GM12878 (cell line): Measurements from ENCODE around the gene ZBED4. TPM values are rescaled to one million over a fixed set of nuclear protein-coding genes. Genes with fewer than 3 reads are reported as not detected.

Experiments
- ATAC-seq: fragments of 200-7000 bp; cut with Tn5 transposase; 3 replicates; pipeline ENCODE4 v1.9.1; 2020; ENCODE audit warnings: mild to moderate bottlenecking, moderate library complexity
- BruUV-seq: library from RNA; stranded (reverse); fragments of 400-500 nt; replicated peaks from 2 replicates; lab custom pipeline; 2021; lab: Mats Ljungman, UMichigan
- CTCF ChIA-PET: fragments of 300-600 bp; sonication (Branson Sonifier 250); formaldehyde crosslinking; extraction: SDS; loops from one replicate; lab custom pipeline; 2021; ENCODE audit warnings: inconsistent platforms; lab: Yijun Ruan, JAX
- POLR2A ChIA-PET: fragments of 350-600 bp; formaldehyde crosslinking; extraction: SDS; loops from one replicate; lab custom pipeline; 2021; ENCODE audit warnings: inconsistent platforms; lab: Charles Lee
- RAD21 ChIA-PET: fragments of 300-600 bp; sonication (Branson Sonifier 250); formaldehyde crosslinking; loops from one replicate; lab custom pipeline; 2023; ENCODE audit warnings: antibody characterized with exemption; ENCODE audit not compliant: unreplicated experiment; lab: Charles Lee
- SMC1A ChIA-PET: fragments of 300-600 bp; sonication (Branson Sonifier 250); formaldehyde crosslinking; loops from one replicate; lab custom pipeline; 2023; ENCODE audit not compliant: unreplicated experiment, uncharacterized antibody; lab: Charles Lee
- DNase-seq: peaks from one replicate; pipeline ENCODE4 v3.0.0-alpha.2; 2011; ENCODE audit warnings: low read depth, low spot score
- FAIRE-seq: peaks from 3 replicates; lab custom pipeline; 2011; peaks lifted over from hg19 to GRCh38; lab: Jason Lieb, UNC
- H2AFZ ChIP-seq: 2 replicates; pipeline ENCODE4 v1.6.0; 2011; ENCODE audit warnings: low read depth, low read length, control low read depth; ENCODE audit not compliant: control insufficient read depth
- H3K27ac ChIP-seq: 2 replicates; pipeline ENCODE4 v1.5.1; 2011; ENCODE audit warnings: control low read depth; ENCODE audit not compliant: control insufficient read depth, insufficient read depth
- H3K27me3 ChIP-seq, 2 experiments: replicated peaks in 1 of 2; 2 replicates each; pipeline versions ENCODE4 v1.6.0 to v1.6.1; 2011; ENCODE audit warnings: low read length in 1 of 2; ENCODE audit not compliant: control insufficient read depth in 2 of 2, insufficient read depth in 2 of 2
- H3K36me3 ChIP-seq, 2 experiments: 2 replicates each; pipeline ENCODE4 v1.5.1; 2011; ENCODE audit warnings: low read length in 1 of 2; ENCODE audit not compliant: control insufficient read depth in 2 of 2, insufficient read depth in 2 of 2
- H3K4me1 ChIP-seq: 2 replicates; pipeline ENCODE4 v1.6.1; 2011; ENCODE audit warnings: mild to moderate bottlenecking, low read length, moderate library complexity, mixed read lengths; ENCODE audit not compliant: control insufficient read depth, insufficient read depth
- H3K4me2 ChIP-seq: 2 replicates; pipeline ENCODE4 v1.6.0; 2011; ENCODE audit warnings: control low read depth; ENCODE audit not compliant: control insufficient read depth, insufficient read depth
- H3K4me3 ChIP-seq: fragments of 200-600 bp; sonication (generic); 2 replicates; pipeline ENCODE4 v1.5.1; 2016
- H3K79me2 ChIP-seq: 2 replicates; pipeline ENCODE4 v1.6.0; 2011; ENCODE audit warnings: low read length; ENCODE audit not compliant: control insufficient read depth, insufficient read depth
- H3K9ac ChIP-seq: 2 replicates; pipeline ENCODE4 v1.8.0; 2011; ENCODE audit warnings: low read length, control low read depth, mixed read lengths; ENCODE audit not compliant: control insufficient read depth, insufficient read depth
- H3K9me3 ChIP-seq: replicated peaks from 3 replicates; pipeline ENCODE4 v1.5.1; 2011; ENCODE audit warnings: mild to moderate bottlenecking, low read length; ENCODE audit not compliant: control insufficient read depth, insufficient read depth
- H4K20me1 ChIP-seq: 2 replicates; pipeline ENCODE4 v1.6.0; 2011; ENCODE audit not compliant: control insufficient read depth, insufficient read depth
- GABPA ChIP-seq: IDR thresholded peaks from 2 replicates; pipeline ENCODE4 v1.6.1; 2014; ENCODE audit warnings: antibody characterized with exemption, low read depth, mild to moderate bottlenecking, inconsistent platforms
- HDGF ChIP-seq: fragments of 450-650 bp; IDR thresholded peaks from 2 replicates; pipeline ENCODE4 v1.6.1; 2016; ENCODE audit warnings: antibody characterized with exemption
- TCF7 ChIP-seq: IDR thresholded peaks from 2 replicates; pipeline ENCODE4 v1.6.1; 2014; ENCODE audit warnings: antibody characterized with exemption, borderline replicate concordance
- ZBED1 ChIP-seq: IDR thresholded peaks from 2 replicates; pipeline ENCODE4 v1.6.1; 2016; ENCODE audit warnings: borderline replicate concordance
- ZBTB40 ChIP-seq: fragments of 450-650 bp; IDR thresholded peaks from 2 replicates; pipeline ENCODE4 v1.6.1; 2016; ENCODE audit warnings: mild to moderate bottlenecking, moderate library complexity, borderline replicate concordance
- WGBS: methylation state at CpG from one replicate; pipeline ENCODE4 v1.1.6; 2016; ENCODE audit warnings: low lambda C conversion rate; ENCODE audit not compliant: insufficient replicate concordance, insufficient coverage; ENCODE audit errors: missing lambda C conversion rate; 5-methylcytosine and 5-hydroxymethylcytosine counted together
- in situ Hi-C: fragments of 300-500 bp; cut with MboI; formaldehyde crosslinking; loops from 9 replicates; pipeline ENCODE4 v1.14.3; 2018; ENCODE audit warnings: mixed read lengths
- intact Hi-C: fragments of 100-400 bp; cut with micrococcal nuclease; formaldehyde crosslinking; loops from one replicate; pipeline ENCODE4 v1.14.2; 2022; ENCODE audit not compliant: unreplicated experiment
- polyA plus RNA-seq, 11 experiments: library from polyadenylated mRNA; depleted of rRNA in 4 of 11; unstranded in 6 of 11; stranded (reverse) in 5 of 11; fragments of >200 nt; fragmentation: Nextera tagmentation in 4 of 11; fragmentation: Illumina TruSeq in 1 of 11; extraction: Ambion mirVana in 4 of 11; extraction: Trizol in 1 of 11; gene quantifications; 1 replicate in 1 of 11; 2 replicates in 10 of 11; pipeline versions ENCODE4 v1.2.1 to v1.2.3, GENCODE V29; 2011 to 2016; ENCODE audit warnings: inconsistent platforms in 2 of 11, missing spikeins in 2 of 11, low read depth in 1 of 11
- total RNA-seq, 4 experiments: library from RNA; depleted of rRNA in 3 of 4; stranded (reverse); fragments of >200 nt in 3 of 4; fragmentation: Illumina TruSeq in 1 of 4; extraction: Trizol in 1 of 4; gene quantifications; 2 replicates each; pipeline versions ENCODE4 v1.2.1 to v1.2.3, GENCODE V29; 2013 to 2021
- TF ChIP-seq, protein P1 (sequence below): fragments of 450-650 bp; formaldehyde crosslinking; IDR thresholded peaks from 2 replicates; pipeline ENCODE4 v1.4.0; 2020; ENCODE audit warnings: mild to moderate bottlenecking, moderate library complexity

The ZBED4 gene
- total and polyA plus RNA-seq, 10 of the 15 experiments (the other 5 are each of a cell fraction or from before 2014, with no cell fraction given) = 2.3 to 21.6 (median 12.8) TPM

DNA sequence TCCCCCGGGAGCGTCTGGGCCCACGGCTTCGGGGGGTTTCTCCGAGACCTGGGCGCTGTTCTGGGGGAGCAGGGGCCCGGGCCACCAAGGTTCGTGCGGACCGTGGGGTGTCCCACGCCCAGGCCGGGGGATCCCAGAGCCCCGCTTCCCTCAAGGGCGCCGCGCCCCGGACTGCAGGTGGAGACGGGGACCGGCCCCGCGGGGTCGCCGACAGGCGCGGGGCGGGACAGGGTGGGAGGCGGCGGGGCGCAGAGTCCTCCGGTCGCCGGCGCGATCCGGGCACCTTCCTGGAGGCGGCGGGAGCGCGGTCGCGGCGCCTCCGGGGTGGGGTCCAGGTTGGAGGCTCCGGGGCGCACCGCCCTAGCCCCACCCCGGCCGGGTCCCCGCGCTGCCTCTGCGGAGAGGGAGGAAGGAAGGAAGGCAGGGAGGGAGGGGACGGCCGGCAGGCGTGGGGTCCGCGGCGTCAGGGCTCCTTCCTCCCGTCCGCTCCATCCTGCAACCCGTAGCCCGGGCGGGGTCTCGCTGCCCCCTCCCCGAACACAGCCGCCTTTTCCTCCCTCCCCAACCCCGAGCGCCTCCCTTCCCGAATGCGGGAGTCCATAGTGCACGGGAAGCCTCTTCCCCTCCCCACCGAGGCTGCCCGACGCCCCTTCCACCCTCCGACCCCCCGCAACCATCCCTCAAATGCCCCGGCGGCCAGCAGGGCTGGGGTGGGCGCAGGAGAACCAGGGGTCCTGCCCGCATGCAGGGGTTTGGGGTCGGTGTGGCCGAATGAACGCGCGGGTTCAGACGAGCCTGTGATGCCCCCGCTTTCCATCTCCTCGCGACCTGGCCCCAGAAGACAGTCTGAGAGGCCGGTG lies 4.3 kb upstream of the ZBED4 start:
- H2AFZ ChIP-seq = no peak overlapping the region

GRCh38 chr22:49850021-49850911 lies 3.4 kb upstream of the ZBED4 start:
- Histone ChIP-seq H3K4me1 (no peaks in the 10 kb centered on the region; the same call in 1 of the 2 replicates), H2AFZ (no peak overlapping the region), H3K36me3 (no peaks in the 10 kb centered on the region), H3K27ac (no peak overlapping the region), H3K4me3 (no peak overlapping the region), H3K79me2 (peaks cover 12% of the 10 kb centered on the region), H4K20me1 (no peaks in the 10 kb centered on the region), H3K4me2 (no peak overlapping the region), H3K9me3 (no peaks in the 10 kb centered on the region), H3K27me3 (peaks cover 8 to 9% of the 10 kb centered on the region in 2 experiments), H3K9ac (no peak overlapping the region)
- ChIA-PET RAD21 (no interaction called here), POLR2A (no interaction called here), SMC1A (no interaction called here), CTCF (no interaction called here)
- FAIRE-seq (no peak), DNase-seq (no peak), ATAC-seq (no peak)
- intact Hi-C loops (no loop called here), in situ Hi-C loops (no loop called here)
- WGBS = 75% methylated on average over 31 of the region's 31 CpGs
- no TSS peak for BruUV-seq
- TF ChIP-seq TCF7 (no peak), HDGF (no peak), ZBED1 (no peak), ZBTB40 (no peak)
- TF ChIP-seq, protein P1, sequence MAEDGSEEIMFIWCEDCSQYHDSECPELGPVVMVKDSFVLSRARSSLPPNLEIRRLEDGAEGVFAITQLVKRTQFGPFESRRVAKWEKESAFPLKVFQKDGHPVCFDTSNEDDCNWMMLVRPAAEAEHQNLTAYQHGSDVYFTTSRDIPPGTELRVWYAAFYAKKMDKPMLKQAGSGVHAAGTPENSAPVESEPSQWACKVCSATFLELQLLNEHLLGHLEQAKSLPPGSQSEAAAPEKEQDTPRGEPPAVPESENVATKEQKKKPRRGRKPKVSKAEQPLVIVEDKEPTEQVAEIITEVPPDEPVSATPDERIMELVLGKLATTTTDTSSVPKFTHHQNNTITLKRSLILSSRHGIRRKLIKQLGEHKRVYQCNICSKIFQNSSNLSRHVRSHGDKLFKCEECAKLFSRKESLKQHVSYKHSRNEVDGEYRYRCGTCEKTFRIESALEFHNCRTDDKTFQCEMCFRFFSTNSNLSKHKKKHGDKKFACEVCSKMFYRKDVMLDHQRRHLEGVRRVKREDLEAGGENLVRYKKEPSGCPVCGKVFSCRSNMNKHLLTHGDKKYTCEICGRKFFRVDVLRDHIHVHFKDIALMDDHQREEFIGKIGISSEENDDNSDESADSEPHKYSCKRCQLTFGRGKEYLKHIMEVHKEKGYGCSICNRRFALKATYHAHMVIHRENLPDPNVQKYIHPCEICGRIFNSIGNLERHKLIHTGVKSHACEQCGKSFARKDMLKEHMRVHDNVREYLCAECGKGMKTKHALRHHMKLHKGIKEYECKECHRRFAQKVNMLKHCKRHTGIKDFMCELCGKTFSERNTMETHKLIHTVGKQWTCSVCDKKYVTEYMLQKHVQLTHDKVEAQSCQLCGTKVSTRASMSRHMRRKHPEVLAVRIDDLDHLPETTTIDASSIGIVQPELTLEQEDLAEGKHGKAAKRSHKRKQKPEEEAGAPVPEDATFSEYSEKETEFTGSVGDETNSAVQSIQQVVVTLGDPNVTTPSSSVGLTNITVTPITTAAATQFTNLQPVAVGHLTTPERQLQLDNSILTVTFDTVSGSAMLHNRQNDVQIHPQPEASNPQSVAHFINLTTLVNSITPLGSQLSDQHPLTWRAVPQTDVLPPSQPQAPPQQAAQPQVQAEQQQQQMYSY = no peak

More for the DNA sequence above, 4.3 kb upstream of the ZBED4 start:
- in situ Hi-C loops = no loop called here
- Histone ChIP-seq H3K79me2 (peaks cover 3% of the 10 kb centered on the region), H3K4me3 (no peak overlapping the region), H4K20me1 (no peaks in the 10 kb centered on the region), H3K27me3 (peaks cover 8 to 13% of the 10 kb centered on the region in 2 experiments), H3K9me3 (no peaks in the 10 kb centered on the region), H3K27ac (no peak overlapping the region), H3K36me3 (no peaks in the 10 kb centered on the region), H3K9ac (no peak overlapping the region), H3K4me1 (no peaks in the 10 kb centered on the region), H3K4me2 (peak overlapping the region; percentile 32; the same call in 1 of the 2 replicates)
- FAIRE-seq = no peak
- no peak for TF ChIP-seq GABPA
- CTCF ChIA-PET = no interaction called here
- POLR2A ChIA-PET = no interaction called here
- 17% methylated on average over 73 of the region's 89 CpGs for WGBS
- RAD21 ChIA-PET = no interaction called here
- no TSS peak for BruUV-seq
- no peak for DNase-seq
- intact Hi-C loops = no loop called here
- ATAC-seq = no peak
- SMC1A ChIA-PET = no interaction called here
